IPS-20b (cell line): ENCODE measurements around the gene MEGF9.

Experiments used
- H3K27ac ChIP-seq: one replicate; pipeline ENCODE4 v1.5.1; 2013; ENCODE audit warnings: low read length
- H3K27me3 ChIP-seq: 2 replicates; pipeline ENCODE4 v1.6.1; 2013; ENCODE audit warnings: mild to moderate bottlenecking, low read length, inconsistent platforms; ENCODE audit not compliant: insufficient read depth
- H3K36me3 ChIP-seq: 2 replicates; pipeline ENCODE4 v1.6.1; 2013; ENCODE audit warnings: low read depth, mild to moderate bottlenecking, inconsistent platforms, low read length, moderate library complexity; ENCODE audit not compliant: insufficient read depth
- H3K4me1 ChIP-seq: 2 replicates; pipeline ENCODE4 v1.6.1; 2013; ENCODE audit warnings: mild to moderate bottlenecking, control low read depth, inconsistent platforms, low read length, moderate library complexity; ENCODE audit not compliant: insufficient read depth
- H3K4me3 ChIP-seq: 2 replicates; pipeline ENCODE4 v1.5.1; 2013; ENCODE audit warnings: mild to moderate bottlenecking, low read length, inconsistent platforms
- H3K9ac ChIP-seq: 2 replicates; pipeline ENCODE4 v1.6.1; 2013; ENCODE audit warnings: low read depth, mild to moderate bottlenecking, inconsistent platforms, low read length, moderate library complexity
- H3K9me3 ChIP-seq: 2 replicates; pipeline ENCODE4 v1.6.1; 2013; ENCODE audit warnings: mild to moderate bottlenecking, low read depth, low read length, inconsistent platforms; ENCODE audit not compliant: insufficient read depth

MEGF9 gene

GRCh38 chr9:120712539-120713031, 1.7 kb downstream of the MEGF9 start:
- H3K27ac ChIP-seq: no peak overlapping the region
- peak overlapping the region; percentile 82 for H3K4me3 ChIP-seq
- H3K9ac ChIP-seq: no peak overlapping the region
- H3K4me1 ChIP-seq: 0 out of 2 replicates have a peak, but pooled peaks cover 4% of the 10 kb centered on the region
- H3K27me3 ChIP-seq: peaks cover 31% of the 10 kb centered on the region
- H3K36me3 ChIP-seq: no peaks in the 10 kb centered on the region
- H3K9me3 ChIP-seq: no peaks in the 10 kb centered on the region

DNA sequence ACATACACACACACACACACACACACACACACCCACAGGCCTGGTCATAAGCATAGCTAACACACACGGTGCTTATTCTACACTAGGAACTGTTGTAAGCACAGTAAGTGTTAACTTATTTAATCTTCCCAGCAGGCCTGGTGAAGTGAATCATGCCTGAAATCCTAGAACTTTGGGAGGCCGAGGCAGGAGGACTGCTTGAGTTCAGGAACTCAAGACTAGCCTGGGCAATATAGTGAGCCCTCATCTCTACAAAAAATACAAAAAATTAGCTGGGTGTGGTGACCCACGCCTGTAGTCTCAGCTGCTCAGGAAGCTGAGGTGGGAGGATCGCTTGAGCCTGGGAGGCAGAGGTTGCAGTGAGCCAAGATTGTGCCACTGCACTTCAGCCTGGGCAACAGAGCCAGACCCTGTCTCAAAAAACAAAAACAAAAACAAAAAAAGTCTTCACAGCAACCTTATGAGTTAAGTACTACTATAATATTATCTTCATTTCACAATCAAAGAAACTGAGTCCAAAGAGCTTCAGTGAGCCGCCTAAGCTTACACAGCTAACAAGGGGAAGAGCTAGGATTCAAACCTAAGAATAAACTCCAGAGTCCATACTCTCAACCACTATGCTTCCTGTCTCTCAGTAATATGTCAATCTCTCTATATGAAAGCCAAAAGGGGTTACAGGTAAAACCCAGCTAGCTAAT, 2.3 kb downstream of the MEGF9 start:
- no peaks in the 10 kb centered on the region for H3K36me3 ChIP-seq
- H3K27ac ChIP-seq: no peak overlapping the region
- no peak overlapping the region for H3K9ac ChIP-seq
- H3K9me3 ChIP-seq: no peaks in the 10 kb centered on the region
- H3K4me1 ChIP-seq: 0 out of 2 replicates have a peak, but pooled peaks cover 4% of the 10 kb centered on the region
- H3K4me3 ChIP-seq: 0 out of 2 replicates have a peak overlapping the region, but pooled peaks have one; percentile 9
- peaks cover 31% of the 10 kb centered on the region for H3K27me3 ChIP-seq

GRCh38 chr9:120711354-120711753, 2.9 kb downstream of the MEGF9 start:
- Histone ChIP-seq H3K9me3 (no peaks in the 10 kb centered on the region), H3K4me3 (no peak overlapping the region), H3K9ac (no peak overlapping the region), H3K27ac (no peak overlapping the region), H3K36me3 (no peaks in the 10 kb centered on the region), H3K27me3 (peaks cover 31% of the 10 kb centered on the region), H3K4me1 (0 out of 2 replicates have a peak, but pooled peaks cover 4% of the 10 kb centered on the region)

GRCh38 chr9:120710110-120710981, 3.9 kb downstream of the MEGF9 start:
- H3K27me3 ChIP-seq: peaks cover 26% of the 10 kb centered on the region
- no peak overlapping the region for H3K9ac ChIP-seq
- H3K27ac ChIP-seq: no peak overlapping the region
- no peaks in the 10 kb centered on the region for H3K9me3 ChIP-seq
- 0 out of 2 replicates have a peak, but pooled peaks cover 4% of the 10 kb centered on the region for H3K4me1 ChIP-seq
- no peaks in the 10 kb centered on the region for H3K36me3 ChIP-seq
- H3K4me3 ChIP-seq: no peak overlapping the region

DNA sequence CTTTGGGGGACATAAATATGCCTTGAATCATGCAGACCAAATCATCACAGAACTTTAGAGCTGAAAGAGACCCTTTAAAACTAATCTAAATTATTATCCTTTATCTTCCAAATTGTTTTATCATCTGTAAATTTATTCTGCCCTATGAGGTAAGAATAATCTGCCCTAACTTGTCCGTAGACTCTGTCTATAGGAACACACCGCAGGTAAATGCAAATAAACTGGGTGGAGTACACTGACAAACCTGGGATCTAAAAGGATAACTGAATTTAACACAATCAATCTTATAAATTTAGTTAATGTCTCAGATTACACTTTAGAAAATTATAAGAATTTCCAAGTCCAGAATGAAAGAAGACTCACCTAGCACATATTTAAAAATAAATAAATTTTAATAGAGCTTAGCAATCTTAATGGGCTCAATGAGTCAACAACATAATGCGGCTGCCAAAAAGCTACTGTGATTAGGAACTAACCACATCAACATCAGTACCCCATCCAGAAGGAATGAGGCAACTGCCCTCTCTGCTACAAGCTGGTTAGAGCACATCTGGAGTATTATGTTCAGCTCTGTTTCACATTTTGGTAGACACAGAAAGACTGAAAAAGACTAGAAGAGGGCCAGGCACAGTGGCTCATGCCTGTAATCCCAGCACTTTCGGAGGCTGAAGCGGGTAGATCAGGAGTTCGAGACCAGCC, 5.6 kb downstream of the MEGF9 start:
- H3K27me3 ChIP-seq: peaks cover 24% of the 10 kb centered on the region
- no peaks in the 10 kb centered on the region for H3K9me3 ChIP-seq
- H3K27ac ChIP-seq: no peak overlapping the region
- H3K9ac ChIP-seq: no peak overlapping the region
- no peak overlapping the region for H3K4me3 ChIP-seq
- H3K4me1 ChIP-seq: no peaks in the 10 kb centered on the region
- no peaks in the 10 kb centered on the region for H3K36me3 ChIP-seq

GRCh38 chr9:120707170-120707569, 7.1 kb downstream of the MEGF9 start:
- no peaks in the 10 kb centered on the region for H3K4me1 ChIP-seq
- no peaks in the 10 kb centered on the region for H3K36me3 ChIP-seq
- H3K4me3 ChIP-seq: no peak overlapping the region
- H3K9me3 ChIP-seq: no peaks in the 10 kb centered on the region
- no peak overlapping the region for H3K27ac ChIP-seq
- peaks cover 9% of the 10 kb centered on the region for H3K27me3 ChIP-seq
- no peak overlapping the region for H3K9ac ChIP-seq

DNA sequence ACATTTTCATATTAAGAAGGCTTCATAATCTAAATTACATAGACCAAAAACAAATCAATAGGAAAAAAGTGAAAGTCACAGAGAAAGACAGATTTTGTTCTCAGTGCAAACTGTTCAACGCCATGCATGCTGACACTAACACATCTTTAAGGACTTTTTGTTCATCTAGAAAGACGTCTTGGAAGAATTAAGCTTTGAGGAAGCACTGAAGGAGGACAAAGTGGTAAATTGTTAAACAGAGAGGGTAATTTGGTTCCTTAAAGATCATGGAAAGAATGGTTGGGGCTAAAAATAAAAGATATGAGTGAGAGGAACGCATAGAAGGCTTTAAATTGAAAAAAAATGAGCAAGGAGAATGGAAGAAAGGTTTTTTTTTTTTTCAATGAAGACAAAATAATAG, 9.1 kb downstream of the MEGF9 start:
- Histone ChIP-seq H3K27ac (no peak overlapping the region), H3K9me3 (no peaks in the 10 kb centered on the region), H3K4me1 (no peaks in the 10 kb centered on the region), H3K4me3 (no peak overlapping the region), H3K27me3 (no peaks in the 10 kb centered on the region), H3K36me3 (no peaks in the 10 kb centered on the region), H3K9ac (no peak overlapping the region)

DNA sequence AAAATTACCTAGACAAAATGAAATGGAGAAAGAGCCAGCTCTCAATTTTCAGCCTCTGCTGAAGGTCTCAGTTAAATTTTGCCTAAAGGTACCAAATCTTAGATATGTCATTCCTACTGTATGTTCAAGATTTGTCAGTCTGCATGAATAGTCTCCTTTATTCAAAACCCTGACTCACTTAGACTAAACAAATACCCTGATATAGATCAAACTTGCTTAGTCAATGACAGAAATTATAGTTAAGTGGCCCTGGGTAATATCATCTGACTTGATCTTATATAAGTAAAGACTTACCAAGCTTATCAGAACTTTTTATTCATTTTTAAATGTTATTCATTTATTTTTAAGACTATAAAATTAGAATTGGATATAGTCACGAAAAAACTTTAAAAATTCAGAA, 12.2 kb downstream of the MEGF9 start:
- H3K4me3 ChIP-seq: no peak overlapping the region
- 0 out of 2 replicates have a peak, but pooled peaks cover 2% of the 10 kb centered on the region for H3K4me1 ChIP-seq
- no peak overlapping the region for H3K9ac ChIP-seq
- no peak overlapping the region for H3K27ac ChIP-seq
- H3K9me3 ChIP-seq: no peaks in the 10 kb centered on the region
- H3K27me3 ChIP-seq: peaks cover 29% of the 10 kb centered on the region
- H3K36me3 ChIP-seq: no peaks in the 10 kb centered on the region

GRCh38 chr9:120701248-120701647, 13.0 kb downstream of the MEGF9 start:
- Histone ChIP-seq H3K4me3 (no peak overlapping the region), H3K36me3 (no peaks in the 10 kb centered on the region), H3K9ac (no peak overlapping the region), H3K9me3 (no peaks in the 10 kb centered on the region), H3K27me3 (peaks cover 37% of the 10 kb centered on the region), H3K4me1 (0 out of 2 replicates have a peak, but pooled peaks cover 2% of the 10 kb centered on the region), H3K27ac (no peak overlapping the region)

GRCh38 chr9:120698766-120699165, 15.5 kb downstream of the MEGF9 start:
- H3K27ac ChIP-seq: no peak overlapping the region
- H3K9ac ChIP-seq: no peak overlapping the region
- H3K4me3 ChIP-seq: no peak overlapping the region
- 0 out of 2 replicates have a peak, but pooled peaks cover 2% of the 10 kb centered on the region for H3K4me1 ChIP-seq
- H3K9me3 ChIP-seq: no peaks in the 10 kb centered on the region
- H3K36me3 ChIP-seq: no peaks in the 10 kb centered on the region
- H3K27me3 ChIP-seq: peaks cover 62% of the 10 kb centered on the region

- Histone ChIP-seq H3K27me3 (peaks cover 75% of the 10 kb centered on the region), H3K27ac (no peak overlapping the region), H3K4me3 (no peak overlapping the region), H3K9me3 (no peaks in the 10 kb centered on the region), H3K9ac (no peak overlapping the region), H3K36me3 (no peaks in the 10 kb centered on the region), H3K4me1 (0 out of 2 replicates have a peak, but pooled peaks cover 5% of the 10 kb centered on the region)
These were observed 16.8 kb downstream of the MEGF9 start for GRCh38 chr9:120697448-120697847.
